IPS-18c (cell line): ENCODE results near the gene RABL2B.

ENCODE experiments used
- H3K4me3 ChIP-seq: 2 replicates; pipeline ENCODE4 v1.7.0; 2013; ENCODE audit warnings: low read depth, mild to moderate bottlenecking, low read length, moderate library complexity; ENCODE audit not compliant: insufficient read depth
- H3K9me3 ChIP-seq: one replicate; pipeline ENCODE4 v1.6.1; 2013; ENCODE audit warnings: mild to moderate bottlenecking, low read length, moderate library complexity; ENCODE audit not compliant: control insufficient read depth, insufficient read depth

RABL2B gene

DNA sequence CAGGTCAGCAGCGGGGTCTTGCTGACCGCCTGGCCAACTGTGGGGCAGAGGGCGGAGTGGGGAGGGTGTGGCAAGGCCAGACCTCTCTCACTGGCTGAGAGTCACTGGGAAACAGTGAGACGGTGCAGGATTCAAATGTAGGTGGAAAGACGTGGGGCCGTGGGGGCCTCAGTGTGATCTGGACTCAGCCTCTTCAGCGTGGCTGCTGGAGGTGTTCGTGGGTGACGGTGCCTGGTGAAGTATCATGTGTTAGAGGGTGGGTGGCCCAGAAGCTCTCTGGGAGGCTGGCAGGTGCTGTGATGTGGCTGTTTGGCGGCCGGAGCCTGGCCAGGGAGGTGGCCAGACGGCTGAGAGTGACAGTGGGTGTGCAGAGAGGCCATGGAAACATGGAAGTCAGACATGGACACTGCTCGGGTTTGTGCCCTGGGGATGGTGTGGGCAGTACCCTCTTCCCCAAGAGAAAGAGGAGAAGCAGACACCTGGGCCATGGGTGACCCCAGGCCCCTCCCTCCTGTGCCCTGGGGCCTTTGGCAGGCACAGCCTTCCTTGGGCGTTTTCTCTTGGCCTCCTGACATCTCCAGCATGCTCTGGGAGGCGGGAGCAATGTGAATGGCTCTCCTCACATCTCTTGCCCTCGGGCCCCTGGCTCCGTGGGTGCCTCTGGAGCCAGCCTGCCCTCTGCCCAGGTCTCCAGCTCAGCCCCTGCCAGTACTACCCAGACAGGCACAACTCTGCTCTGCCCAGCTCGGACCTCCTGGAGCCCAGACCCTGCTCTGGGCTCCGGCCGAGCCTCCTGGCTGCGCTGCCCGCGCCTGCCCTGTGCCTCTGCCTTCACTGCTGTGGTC lies 55.5 kb downstream of the RABL2B start:
- Histone ChIP-seq H3K9me3 (no peaks in the 10 kb centered on the region), H3K4me3 (no peak overlapping the region)

DNA sequence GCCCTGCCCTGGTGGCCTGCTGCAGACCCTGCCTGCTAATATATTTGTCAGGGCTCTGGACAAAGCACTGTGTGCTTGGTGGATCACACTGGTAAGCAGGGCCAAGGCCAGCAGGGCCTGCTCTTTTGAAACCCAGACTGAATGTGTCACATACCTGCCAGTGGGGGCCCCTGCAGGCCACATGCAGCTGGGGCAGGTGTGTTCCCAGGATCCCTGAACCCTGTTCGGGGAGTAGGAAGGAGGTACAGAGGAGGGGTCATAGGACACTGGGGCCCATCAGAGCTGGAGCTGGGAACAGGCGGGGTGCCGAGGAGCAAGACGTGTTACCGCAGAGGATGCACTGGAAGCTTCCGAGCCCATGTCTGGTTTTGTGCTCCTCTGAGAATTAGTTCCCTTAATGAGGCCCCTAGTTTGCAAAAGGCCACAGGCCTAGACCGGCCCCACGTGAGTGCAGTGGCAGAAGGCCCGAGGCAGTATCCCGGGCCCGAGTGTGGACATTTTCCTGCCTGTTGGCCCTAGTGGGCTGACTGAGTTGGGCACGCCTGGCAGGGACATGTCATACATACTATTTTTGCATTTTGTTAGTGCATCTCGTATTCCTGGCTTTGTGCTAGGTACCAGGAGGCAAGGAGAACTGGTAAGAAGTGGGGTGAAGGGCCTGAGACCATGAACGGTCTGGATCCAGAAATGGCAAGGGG lies 56.6 kb downstream of the RABL2B start:
- H3K9me3 ChIP-seq, result no peaks in the 10 kb centered on the region
- no peak overlapping the region for H3K4me3 ChIP-seq

DNA sequence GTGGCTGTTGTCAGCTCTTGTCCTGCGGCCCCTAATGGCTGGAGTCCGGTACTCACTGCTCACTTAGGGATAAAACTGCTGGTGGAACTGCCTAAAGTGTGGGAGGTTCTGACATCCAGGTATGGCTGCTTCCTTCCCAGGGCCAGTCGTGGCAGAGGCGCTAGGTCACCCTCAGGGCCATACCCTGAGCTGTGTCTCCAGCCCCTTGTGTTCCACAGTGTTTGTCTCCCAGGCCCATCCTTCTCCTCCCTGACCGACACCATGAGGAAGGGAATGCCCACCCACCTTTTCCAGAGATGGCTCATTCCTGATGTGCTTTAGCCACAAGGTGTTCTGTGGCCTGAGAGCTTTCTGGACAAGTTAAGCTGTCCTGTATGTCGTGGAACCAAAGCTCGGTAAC lies 57.8 kb downstream of the RABL2B start:
- no peak overlapping the region for H3K4me3 ChIP-seq
- H3K9me3 ChIP-seq, result no peaks in the 10 kb centered on the region

DNA sequence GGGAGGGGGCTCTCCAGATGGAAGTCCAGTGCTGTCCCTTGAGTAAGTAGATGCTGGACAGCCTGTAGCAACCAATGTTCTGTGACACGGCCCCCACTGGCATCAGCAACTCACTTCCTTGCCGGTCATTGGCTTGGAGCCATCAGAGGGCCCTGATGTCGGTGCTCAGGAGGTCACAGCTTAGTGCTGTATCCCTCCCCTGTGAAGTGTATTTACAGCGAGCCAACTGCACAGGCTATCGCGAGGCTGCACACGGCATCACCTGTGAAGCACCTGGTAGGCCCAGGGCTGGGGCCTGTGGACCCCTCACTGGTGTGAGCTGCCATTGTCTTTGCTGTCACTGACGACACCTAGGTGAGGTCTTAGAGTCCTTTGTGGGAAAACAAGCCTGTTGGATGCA lies 58.8 kb downstream of the RABL2B start:
- Histone ChIP-seq H3K9me3 (no peaks in the 10 kb centered on the region), H3K4me3 (no peak overlapping the region)

DNA sequence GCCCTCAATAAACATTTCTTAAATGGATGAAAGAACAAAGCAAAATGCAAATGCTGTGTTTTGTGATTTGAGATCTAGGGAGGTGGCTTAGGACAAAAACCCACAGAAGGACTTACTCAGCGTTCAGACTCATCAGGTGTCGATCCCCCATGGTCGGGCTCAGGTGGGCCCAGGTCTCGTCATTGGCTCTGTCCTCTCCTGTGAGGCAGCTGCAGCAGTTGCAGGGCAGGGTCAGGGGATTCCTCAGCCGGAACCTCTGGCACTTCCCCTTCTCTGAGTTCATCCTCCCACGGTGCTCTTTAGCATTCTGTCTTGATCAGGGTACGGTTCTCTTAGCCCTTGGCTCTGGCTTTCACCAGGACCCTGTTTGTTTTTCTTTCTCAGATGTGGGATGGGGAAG lies 59.4 kb downstream of the RABL2B start:
- H3K9me3 ChIP-seq, result no peaks in the 10 kb centered on the region
- H3K4me3 ChIP-seq, result no peak overlapping the region

DNA sequence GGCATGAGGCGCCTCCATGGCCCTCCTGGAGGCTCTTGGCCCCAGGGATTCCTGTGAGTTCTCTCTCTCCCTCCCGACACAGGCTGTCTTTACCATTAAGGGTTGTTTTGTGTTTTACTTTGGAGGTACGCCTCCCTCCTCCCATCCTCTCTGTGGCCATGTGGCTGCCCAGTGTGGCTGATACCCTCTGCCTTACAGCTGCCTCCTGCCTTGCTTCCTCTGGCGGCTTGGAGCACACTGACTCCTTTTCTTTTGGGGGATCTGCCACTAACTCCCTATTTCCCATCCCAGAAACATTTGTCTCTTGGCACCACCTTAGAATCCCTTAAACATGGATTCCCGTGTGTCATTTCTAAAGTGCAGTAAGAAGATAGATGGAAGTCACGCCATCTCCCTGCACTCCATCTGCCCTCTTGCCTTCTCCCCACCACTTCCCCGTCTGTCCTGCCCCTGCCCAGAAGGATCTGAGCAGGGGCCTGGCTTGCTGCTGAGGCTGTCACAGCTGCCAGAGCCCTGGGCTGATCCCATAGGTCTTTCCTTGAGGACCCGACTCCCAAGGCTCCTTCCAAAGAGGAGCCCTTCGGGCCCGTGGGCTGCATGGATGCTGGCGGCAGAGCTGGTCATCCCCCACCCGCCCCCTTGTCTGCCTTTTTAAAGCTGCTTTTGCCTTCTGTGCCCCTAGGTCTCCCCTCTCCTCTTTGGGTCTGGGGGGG lies 60.6 kb downstream of the RABL2B start:
- Histone ChIP-seq H3K9me3 (no peaks in the 10 kb centered on the region), H3K4me3 (no peak overlapping the region)

DNA sequence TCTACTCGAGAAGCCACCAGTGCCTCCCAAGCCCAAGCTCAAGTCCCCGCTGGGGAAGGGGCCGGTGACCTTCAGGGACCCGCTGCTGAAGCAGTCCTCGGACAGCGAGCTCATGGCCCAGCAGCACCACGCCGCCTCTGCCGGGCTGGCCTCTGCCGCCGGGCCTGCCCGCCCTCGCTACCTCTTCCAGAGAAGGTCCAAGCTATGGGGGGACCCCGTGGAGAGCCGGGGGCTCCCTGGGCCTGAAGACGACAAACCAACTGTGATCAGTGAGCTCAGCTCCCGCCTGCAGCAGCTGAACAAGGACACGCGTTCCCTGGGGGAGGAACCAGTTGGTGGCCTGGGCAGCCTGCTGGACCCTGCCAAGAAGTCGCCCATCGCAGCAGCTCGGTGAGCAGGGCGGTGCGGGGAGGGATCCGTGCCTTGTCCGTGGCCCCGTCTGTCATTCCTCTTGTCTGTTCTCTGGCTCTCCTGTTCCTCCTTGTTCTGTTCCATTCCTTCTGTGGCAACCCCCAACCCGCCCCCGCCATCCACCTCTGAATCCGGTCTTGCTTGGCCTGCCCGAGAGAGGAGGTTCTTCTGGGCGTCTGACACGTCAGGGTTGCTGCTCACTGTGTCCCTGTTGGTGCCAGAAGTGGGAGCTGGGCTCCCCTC lies 61.3 kb downstream of the RABL2B start:
- Histone ChIP-seq H3K4me3 (no peak overlapping the region), H3K9me3 (no peaks in the 10 kb centered on the region)

DNA sequence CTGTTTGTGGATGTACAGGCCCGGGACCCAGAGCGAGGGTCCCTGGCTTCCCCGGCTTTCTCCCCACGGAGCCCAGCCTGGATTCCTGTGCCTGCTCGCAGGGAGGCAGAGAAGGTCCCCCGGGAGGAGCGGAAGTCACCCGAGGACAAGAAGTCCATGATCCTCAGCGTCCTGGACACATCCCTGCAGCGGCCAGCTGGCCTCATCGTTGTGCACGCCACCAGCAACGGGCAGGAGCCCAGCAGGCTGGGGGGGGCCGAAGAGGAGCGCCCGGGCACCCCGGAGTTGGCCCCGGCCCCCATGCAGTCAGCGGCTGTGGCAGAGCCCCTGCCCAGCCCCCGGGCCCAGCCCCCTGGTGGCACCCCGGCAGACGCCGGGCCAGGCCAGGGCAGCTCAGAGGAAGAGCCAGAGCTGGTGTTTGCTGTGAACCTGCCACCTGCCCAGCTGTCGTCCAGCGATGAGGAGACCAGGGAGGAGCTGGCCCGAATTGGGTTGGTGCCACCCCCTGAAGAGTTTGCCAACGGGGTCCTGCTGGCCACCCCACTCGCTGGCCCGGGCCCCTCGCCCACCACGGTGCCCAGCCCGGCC lies 62.1 kb downstream of the RABL2B start:
- H3K4me3 ChIP-seq, result no peak overlapping the region
- H3K9me3 ChIP-seq, result no peaks in the 10 kb centered on the region

DNA sequence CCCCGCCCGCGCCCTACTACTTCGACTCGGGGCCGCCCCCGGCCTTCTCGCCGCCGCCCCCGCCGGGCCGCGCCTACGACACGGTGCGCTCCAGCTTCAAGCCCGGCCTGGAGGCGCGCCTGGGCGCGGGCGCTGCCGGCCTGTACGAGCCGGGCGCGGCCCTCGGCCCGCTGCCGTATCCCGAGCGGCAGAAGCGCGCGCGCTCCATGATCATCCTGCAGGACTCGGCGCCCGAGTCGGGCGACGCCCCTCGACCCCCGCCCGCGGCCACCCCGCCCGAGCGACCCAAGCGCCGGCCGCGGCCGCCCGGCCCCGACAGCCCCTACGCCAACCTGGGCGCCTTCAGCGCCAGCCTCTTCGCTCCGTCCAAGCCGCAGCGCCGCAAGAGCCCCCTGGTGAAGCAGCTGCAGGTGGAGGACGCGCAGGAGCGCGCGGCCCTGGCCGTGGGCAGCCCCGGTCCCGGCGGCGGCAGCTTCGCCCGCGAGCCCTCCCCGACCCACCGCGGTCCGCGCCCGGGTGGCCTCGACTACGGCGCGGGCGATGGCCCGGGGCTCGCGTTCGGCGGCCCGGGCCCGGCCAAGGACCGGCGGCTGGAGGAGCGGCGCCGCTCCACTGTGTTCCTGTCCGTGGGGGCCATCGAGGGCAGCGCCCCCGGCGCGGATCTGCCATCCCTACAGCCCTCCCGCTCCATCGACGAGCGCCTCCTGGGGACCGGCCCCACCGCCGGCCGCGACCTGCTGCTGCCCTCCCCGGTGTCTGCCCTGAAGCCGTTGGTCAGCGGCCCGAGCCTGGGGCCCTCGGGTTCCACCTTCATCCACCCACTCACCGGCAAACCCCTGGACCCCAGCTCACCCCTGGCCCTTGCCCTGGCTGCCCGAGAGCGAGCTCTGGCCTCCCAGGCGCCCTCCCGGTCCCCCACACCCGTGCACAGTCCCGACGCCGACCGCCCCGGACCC lies 62.9 kb downstream of the RABL2B start:
- no peaks in the 10 kb centered on the region for H3K9me3 ChIP-seq
- H3K4me3 ChIP-seq, result peak overlapping the region; percentile 20

DNA sequence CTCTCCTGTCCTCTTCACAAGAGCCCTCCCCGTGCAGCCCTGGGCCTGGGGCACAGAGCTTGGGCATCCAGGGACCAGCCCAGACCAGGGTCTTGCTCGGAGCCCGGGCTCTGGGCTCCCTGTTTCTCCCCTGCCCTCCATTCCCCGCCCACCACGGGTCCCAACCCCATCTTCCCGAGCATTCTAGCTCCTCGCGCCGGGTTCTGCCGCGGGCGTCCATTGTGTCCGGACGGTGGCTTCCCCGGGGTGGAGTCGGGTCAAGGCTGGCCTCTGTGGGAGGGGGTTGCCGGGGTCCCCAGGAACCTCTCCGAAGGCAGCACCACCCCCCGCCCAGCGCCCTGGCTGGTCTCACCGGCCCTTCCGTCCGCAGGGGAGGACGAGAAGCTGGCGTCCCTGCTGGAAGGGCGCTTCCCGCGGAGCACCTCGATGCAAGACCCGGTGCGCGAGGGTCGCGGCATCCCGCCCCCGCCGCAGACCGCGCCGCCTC lies 63.6 kb downstream of the RABL2B start:
- Histone ChIP-seq H3K4me3 (peak overlapping the region; percentile 15), H3K9me3 (no peaks in the 10 kb centered on the region)

DNA sequence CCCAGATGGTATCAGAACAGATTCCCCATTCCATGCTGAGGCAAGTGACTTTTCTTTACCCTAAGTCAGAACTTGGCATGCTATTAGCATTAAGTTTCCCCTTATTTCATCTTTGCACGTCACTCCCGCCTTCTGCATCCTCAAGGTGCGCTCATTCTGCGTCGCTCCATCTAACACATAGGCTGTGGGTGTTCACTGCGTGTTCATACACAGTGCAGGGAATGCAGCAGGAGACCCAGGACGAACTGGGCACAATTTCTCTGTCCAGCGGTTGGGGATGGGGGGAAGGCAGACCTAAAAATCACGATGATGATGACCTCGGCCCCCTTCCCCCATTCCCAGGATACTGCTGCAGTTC lies 65.1 kb downstream of the RABL2B start:
- H3K9me3 ChIP-seq, result no peaks in the 10 kb centered on the region
- H3K4me3 ChIP-seq, result no peak overlapping the region

DNA sequence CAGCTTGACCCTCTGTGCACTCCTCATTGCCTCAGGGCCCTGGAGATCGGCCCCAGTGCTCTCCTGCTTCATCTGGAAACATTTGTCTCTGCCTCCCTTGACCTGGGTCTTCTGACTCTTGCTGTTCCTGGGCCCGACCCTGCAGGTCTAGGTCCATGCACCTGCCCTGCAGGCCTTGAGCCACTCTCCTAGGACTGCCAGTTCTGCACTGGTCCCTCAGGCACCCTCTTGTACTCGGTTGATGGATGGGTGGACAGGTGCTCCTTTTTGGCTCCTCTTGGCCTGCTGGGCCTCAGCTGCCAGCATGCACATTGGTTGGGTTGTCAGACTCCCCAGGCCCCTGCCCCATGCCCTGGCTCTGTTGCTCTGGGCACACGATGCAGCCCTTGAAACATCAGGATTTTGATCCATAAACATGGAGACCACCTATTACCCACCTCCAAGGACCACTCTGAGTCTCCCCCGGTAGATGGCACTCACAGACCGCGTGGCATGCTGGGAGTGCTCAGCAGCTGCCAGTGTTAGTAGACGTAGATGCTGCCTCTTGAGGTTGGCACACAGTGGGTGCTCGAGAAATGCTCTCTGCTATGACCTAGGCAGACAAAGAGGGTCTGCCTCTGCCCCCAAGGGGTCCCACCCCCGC lies 65.6 kb downstream of the RABL2B start:
- no peak overlapping the region for H3K4me3 ChIP-seq

More for the DNA sequence above, 65.6 kb downstream of the RABL2B start:
- H3K9me3 ChIP-seq, result no peaks in the 10 kb centered on the region
